ENCODE data around the gene SHOC2.

SHOC2 gene

DNA sequence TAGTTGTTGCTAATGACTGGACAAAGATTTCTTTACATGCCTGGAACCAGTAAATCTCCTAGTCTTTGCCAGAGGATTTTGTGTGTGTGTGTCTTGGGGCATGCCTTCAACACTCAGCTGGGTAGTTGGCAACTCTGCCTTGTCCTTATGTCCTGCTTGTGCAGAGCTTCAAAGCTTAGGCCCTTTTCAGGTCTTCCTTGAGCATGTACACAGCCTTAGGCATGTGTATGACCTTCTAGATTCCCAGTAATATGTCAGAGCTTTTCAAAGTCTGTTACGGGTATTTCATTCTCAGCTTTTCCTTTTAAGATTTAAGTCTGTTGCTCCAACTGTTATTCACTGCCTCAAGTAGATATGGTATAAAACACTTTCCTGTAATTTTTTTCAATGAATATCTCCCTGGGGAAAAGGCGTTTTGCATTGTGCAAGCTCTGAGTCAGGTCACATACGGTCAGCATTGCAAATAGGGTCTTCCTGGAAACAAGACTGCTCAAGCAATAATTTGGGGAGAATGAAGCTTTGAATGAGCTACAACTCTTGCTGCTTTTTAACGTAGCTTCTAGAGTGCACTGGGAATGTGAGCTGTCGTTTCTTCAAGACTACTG is 25.5 kb downstream of the SHOC2 start:
- no peak for ATAC-seq (replicated peaks)
- Mint-ChIP-seq H3K27me3 (no peaks in the 10 kb centered on the region), H3K4me3 (no peak overlapping the region), H3K4me1 (ENCODE audit: low read depth in 2 of 2) (peaks cover 32 to 56% of the 10 kb centered on the region in 2 donors), H3K36me3 (ENCODE audit: insufficient read depth) (peaks cover 26% of the 10 kb centered on the region), H3K9me3 (peaks cover 0 to 4% of the 10 kb centered on the region in 2 donors), H3K27ac (no peak overlapping the region)
- no peak for DNase-seq

DNA sequence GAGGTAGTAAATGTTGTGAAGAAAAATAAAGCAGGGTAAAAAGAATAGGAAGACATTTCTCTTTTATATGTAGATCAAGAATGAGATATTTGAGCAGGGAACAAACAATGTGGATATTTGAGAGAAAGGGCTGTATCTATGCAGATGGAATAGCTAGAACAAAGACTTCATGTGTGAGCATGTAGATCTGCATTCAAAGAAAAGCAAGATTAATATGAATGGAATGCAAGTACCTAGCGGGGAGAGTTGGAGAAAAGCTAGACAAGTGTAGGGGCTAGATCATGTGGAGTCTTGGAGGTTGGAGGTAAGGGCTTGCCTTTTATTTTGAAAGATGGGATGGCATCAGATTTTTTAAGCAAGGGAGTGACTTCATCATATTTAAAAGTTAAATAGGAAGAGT is 27.1 kb downstream of the SHOC2 start:
- no peak for ATAC-seq (replicated peaks)
- peaks cover 0 to 4% of the 10 kb centered on the region in 2 donors for H3K9me3 Mint-ChIP-seq
- DNase-seq = no peak
- no peak overlapping the region for H3K27ac Mint-ChIP-seq
- H3K4me1 Mint-ChIP-seq (ENCODE audit: low read depth in 2 of 2) = peaks cover 29 to 62% of the 10 kb centered on the region in 2 donors
- no peak overlapping the region for H3K4me3 Mint-ChIP-seq
- H3K27me3 Mint-ChIP-seq = no peaks in the 10 kb centered on the region
- H3K36me3 Mint-ChIP-seq (ENCODE audit: insufficient read depth) = peaks cover 20% of the 10 kb centered on the region

DNA sequence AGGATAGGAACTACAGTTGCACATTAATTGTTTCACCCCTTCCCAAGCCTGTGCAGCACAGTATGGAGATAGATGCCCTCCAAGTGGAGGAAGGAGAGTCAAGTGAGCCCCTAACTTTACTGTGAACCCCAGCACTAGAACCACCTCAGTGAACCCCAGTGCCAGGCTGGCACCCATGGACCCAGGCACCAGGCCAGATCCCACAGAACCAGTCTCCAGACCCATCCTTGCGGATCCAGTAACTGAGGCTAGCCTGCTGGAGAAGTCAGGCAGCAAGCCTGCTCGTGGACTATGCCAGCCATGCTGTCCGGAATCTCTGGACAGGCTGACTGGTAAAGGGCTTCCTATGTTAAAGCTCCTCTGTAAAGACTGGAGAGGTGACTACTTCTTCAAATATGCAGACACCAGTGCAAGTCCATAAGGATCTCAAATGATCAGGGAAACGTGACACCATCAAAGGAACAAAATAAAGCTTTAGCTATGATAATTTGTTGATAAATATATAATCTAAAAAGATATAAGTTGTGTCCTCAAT is 27.7 kb downstream of the SHOC2 start:
- H3K9me3 Mint-ChIP-seq = peaks cover 0 to 4% of the 10 kb centered on the region in 2 donors
- no peak for ATAC-seq (replicated peaks)
- H3K27me3 Mint-ChIP-seq = no peaks in the 10 kb centered on the region
- H3K4me1 Mint-ChIP-seq (ENCODE audit: low read depth in 2 of 2) = peaks cover 30 to 63% of the 10 kb centered on the region in 2 donors
- no peak for DNase-seq
- no peak overlapping the region for H3K4me3 Mint-ChIP-seq
- peaks cover 23% of the 10 kb centered on the region for H3K36me3 Mint-ChIP-seq (ENCODE audit: insufficient read depth)
- peak overlapping the region in 1 of 2 donors; percentile 14 for H3K27ac Mint-ChIP-seq

DNA sequence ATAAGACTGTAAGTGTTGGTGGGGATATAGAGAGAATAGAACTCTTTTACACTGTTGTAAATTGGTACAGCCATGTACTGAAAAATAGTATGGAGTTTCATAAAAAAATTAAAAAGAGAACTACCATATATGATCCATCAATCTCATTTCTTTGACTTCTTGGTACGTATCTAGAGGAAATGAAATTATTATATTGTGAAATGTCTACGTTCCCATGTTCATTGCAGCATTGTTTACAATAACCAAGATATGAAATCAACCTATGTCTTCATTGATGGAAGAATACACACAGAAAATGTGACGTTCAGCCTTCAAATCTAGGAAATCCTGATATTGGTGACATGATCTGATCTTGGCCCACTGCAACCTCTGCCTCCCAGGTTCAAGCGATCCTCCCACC is 32.0 kb downstream of the SHOC2 start:
- ATAC-seq (replicated peaks) (no peak), DNase-seq (no peak)
- H3K27ac Mint-ChIP-seq = no peak overlapping the region
- no peaks in the 10 kb centered on the region for H3K27me3 Mint-ChIP-seq
- H3K4me1 Mint-ChIP-seq (ENCODE audit: low read depth in 2 of 2) = peaks cover 32 to 57% of the 10 kb centered on the region in 2 donors
- no peak overlapping the region for H3K4me3 Mint-ChIP-seq
- peaks cover 21% of the 10 kb centered on the region for H3K36me3 Mint-ChIP-seq (ENCODE audit: insufficient read depth)
- no peaks in the 10 kb centered on the region for H3K9me3 Mint-ChIP-seq

DNA sequence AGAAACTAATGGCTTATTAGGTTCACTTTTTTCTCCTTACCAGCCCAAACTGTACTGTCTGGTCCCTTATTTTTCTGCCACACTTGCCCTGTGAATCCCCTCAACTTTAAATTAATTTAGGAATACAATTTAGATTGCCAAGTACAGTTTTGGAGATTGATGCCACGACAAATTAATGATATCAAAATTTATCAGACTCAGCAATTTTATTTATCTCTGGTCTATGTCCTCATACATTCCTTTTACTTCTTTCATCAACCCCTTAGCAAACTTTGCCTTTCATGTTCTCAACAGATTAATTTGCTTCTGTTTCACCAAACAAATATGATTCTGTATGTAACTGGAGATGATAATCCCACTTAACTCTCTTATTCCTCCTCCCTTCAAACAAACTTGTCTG is 38.2 kb downstream of the SHOC2 start:
- Mint-ChIP-seq H3K9me3 (no peaks in the 10 kb centered on the region), H3K4me3 (no peak overlapping the region), H3K27me3 (no peaks in the 10 kb centered on the region), H3K27ac (no peak overlapping the region), H3K4me1 (ENCODE audit: low read depth in 2 of 2) (peaks cover 22 to 69% of the 10 kb centered on the region in 2 donors), H3K36me3 (ENCODE audit: insufficient read depth) (peaks cover 5% of the 10 kb centered on the region)
- ATAC-seq (replicated peaks) = no peak
- DNase-seq = no peak

DNA sequence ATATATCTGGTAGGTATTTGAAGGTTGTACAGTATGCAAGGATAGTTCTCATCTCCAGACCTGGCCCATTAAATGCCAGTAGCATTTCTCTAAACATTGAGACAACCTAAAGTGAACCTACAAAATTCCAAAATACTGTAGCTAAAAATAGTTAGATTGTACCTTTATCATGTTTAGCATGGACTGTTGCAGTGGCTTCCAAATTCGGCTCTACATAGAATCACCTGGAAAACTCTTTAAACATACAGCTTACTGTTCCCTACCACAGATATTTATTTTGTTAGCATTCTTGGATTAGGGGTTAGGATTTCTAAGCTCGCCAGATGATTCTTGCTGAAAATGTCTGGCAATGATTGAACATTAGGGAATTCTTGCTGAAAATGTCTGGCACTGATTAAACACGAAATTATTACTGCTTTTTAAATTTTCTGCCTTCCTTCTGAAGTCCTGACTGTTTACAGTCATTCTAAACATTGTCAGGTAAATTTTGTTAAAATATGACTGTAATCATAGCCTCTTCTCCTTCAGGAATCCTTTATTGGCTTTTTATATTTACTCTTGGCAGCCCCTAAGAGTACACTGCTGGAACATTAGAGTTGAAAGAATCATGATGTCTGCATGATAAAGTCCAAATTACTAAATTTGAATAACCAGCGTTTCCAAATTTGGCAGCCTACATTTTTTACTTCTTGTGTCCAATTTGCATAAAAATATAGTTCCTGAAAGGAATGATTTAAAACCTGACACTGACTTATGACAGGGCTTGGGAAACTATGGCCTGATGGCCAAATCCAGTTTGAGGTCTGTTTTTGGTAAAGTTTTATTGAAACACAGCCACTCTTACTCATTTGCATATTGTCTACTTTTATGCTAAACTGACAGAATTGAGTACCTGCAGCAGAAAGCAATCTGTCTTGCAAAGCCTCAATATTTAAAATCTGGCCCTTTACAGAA is 40.3 kb downstream of the SHOC2 start:
- Mint-ChIP-seq H3K4me3 (no peak overlapping the region), H3K36me3 (ENCODE audit: insufficient read depth) (peaks cover 5% of the 10 kb centered on the region), H3K9me3 (no peaks in the 10 kb centered on the region), H3K27me3 (no peaks in the 10 kb centered on the region), H3K4me1 (ENCODE audit: low read depth in 2 of 2) (peaks cover 30 to 76% of the 10 kb centered on the region in 2 donors), H3K27ac (no peak overlapping the region)
- ATAC-seq (replicated peaks) = no peak
- no peak for DNase-seq

DNA sequence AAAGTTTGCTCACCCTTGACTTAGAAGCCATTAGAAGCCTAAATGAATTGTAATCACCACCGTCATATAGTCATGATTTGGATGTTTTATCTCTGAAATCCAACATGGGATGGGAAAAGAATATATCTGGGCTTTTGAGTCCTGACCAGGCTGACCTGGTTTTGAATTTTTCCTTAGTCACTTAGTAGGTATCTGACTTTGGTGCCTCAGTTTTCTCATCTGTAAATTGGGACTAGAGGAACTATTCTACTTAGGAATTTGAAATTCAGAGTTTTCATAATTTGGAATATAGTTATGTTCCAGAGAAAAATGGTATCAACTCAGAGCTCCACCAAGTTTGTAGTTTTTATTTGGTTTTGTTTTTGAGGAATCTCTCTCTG is 40.9 kb downstream of the SHOC2 start:
- no peak overlapping the region for H3K4me3 Mint-ChIP-seq
- no peaks in the 10 kb centered on the region for H3K9me3 Mint-ChIP-seq
- H3K36me3 Mint-ChIP-seq (ENCODE audit: insufficient read depth) = peaks cover 5% of the 10 kb centered on the region
- H3K4me1 Mint-ChIP-seq (ENCODE audit: low read depth in 2 of 2) = peaks cover 24 to 76% of the 10 kb centered on the region in 2 donors
- DNase-seq = no peak
- H3K27ac Mint-ChIP-seq = no peak overlapping the region
- ATAC-seq (replicated peaks) = no peak
- H3K27me3 Mint-ChIP-seq = no peaks in the 10 kb centered on the region

DNA sequence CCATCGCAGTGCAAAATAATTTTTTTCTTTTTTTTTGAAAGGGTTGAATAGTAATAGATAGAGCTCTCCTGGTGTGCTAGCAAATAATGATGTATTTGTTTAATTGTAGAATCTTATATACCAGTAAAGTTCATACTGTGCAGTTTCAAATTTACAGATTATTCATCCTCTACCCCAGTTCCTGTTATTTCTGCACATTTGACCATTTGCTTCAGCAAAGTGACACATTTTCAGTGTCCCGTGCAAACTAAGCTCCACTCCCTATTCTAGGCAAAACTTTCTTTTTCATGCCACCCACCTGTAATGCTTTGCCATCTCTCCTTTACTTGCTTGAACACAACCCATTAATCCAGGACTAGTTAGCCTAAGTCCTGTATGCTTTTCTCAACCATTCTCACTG is 43.0 kb downstream of the SHOC2 start:
- no peak overlapping the region for H3K27ac Mint-ChIP-seq
- no peaks in the 10 kb centered on the region for H3K9me3 Mint-ChIP-seq
- no peaks in the 10 kb centered on the region for H3K27me3 Mint-ChIP-seq
- H3K4me3 Mint-ChIP-seq = peak overlapping the region in 1 of 2 donors; percentile 7
- peaks cover 11% of the 10 kb centered on the region for H3K36me3 Mint-ChIP-seq (ENCODE audit: insufficient read depth)
- H3K4me1 Mint-ChIP-seq (ENCODE audit: low read depth in 2 of 2) = peaks cover 21 to 66% of the 10 kb centered on the region in 2 donors
- DNase-seq (no peak), ATAC-seq (replicated peaks) (no peak)

DNA sequence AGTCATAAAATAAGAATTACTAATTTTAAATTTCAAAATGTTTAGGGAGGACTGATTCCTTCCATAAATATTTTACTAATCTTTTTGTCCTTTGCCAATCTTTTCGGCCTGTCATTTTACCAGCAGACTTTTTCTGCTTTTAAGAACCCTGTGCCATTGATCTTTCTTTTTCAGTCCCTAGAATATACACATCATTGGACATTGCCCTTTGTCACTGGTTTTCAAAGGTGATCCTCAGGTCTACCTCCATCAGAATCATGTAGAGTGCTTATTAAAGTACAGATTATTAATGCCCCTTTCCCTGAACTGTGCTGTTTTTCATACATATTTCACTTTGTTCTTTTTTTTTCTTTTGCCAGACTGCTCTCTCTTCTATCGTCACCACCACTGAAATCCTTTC is 43.8 kb downstream of the SHOC2 start:
- Mint-ChIP-seq H3K9me3 (no peaks in the 10 kb centered on the region), H3K4me1 (ENCODE audit: low read depth in 2 of 2) (peaks cover 20 to 59% of the 10 kb centered on the region in 2 donors), H3K27ac (no peak overlapping the region), H3K27me3 (no peaks in the 10 kb centered on the region), H3K36me3 (ENCODE audit: insufficient read depth) (peaks cover 8% of the 10 kb centered on the region), H3K4me3 (peak overlapping the region; percentile 10 to 16)
- ATAC-seq (replicated peaks) (no peak), DNase-seq (no peak)

DNA sequence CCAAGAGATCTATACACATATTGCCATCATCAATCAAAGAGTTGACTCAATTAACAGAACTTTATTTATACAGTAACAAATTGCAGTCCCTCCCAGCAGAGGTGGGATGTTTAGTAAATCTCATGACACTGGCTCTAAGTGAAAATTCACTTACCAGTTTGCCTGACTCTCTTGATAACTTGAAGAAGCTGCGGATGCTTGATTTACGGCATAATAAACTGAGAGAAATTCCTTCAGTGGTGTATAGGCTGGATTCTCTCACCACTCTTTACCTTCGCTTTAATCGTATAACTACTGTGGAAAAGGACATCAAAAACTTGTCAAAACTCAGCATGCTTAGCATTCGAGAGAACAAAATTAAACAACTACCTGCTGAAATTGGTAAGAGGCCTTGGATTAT is 45.3 kb downstream of the SHOC2 start:
- Mint-ChIP-seq H3K4me3 (no peak overlapping the region), H3K27ac (peak overlapping the region in 1 of 2 donors; percentile 6), H3K9me3 (no peaks in the 10 kb centered on the region), H3K27me3 (no peaks in the 10 kb centered on the region), H3K4me1 (ENCODE audit: low read depth in 2 of 2) (peaks cover 21 to 51% of the 10 kb centered on the region in 2 donors), H3K36me3 (ENCODE audit: insufficient read depth) (peaks cover 6% of the 10 kb centered on the region)
- ATAC-seq (replicated peaks) (no peak), DNase-seq (no peak)

DNA sequence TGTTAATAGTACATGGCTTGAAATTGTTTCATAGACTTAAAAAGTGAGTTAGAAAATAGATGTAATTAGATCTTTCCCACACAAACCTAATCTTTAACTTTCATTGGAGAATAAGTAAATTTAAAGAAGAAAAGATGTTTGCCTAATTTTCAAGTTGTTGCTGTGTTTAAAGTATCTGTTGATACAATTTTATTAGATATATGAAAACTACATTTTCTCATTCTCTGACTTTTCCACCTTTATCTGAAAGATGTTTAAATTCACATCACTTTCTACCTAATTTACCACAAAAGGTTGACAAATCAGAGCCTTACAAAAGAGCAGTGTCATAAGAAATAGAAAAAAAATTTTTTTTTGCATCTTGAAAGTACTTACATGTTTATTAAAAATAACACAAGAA is 45.8 kb downstream of the SHOC2 start:
- Mint-ChIP-seq H3K27ac (no peak overlapping the region), H3K4me3 (no peak overlapping the region), H3K27me3 (no peaks in the 10 kb centered on the region), H3K9me3 (no peaks in the 10 kb centered on the region), H3K4me1 (ENCODE audit: low read depth in 2 of 2) (peaks cover 24 to 54% of the 10 kb centered on the region in 2 donors), H3K36me3 (ENCODE audit: insufficient read depth) (peaks cover 6% of the 10 kb centered on the region)
- DNase-seq = no peak
- ATAC-seq (replicated peaks) = no peak

DNA sequence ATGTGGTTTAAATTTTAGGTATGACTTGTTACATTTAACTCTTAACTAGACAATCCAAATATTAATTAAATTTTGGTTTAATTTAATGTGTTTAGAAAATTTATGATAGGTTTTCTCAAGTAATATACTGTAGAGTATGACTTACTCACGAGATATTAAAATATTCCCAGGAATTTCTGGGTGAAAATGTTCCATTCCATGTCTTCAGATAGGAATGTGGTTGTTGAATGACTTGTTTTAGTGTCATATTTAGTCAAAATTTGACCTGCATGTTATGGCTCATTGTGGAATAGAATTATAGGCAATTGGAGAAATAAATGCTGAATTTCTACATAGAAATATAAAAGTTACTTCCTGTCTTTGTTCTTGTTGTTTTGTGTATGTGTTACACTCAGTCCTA is 46.7 kb downstream of the SHOC2 start:
- DNase-seq (no peak), ATAC-seq (replicated peaks) (no peak)
- Mint-ChIP-seq H3K27me3 (no peaks in the 10 kb centered on the region), H3K36me3 (ENCODE audit: insufficient read depth) (peaks cover 6% of the 10 kb centered on the region), H3K4me1 (ENCODE audit: low read depth in 2 of 2) (peaks cover 33 to 56% of the 10 kb centered on the region in 2 donors), H3K4me3 (no peak overlapping the region), H3K9me3 (no peaks in the 10 kb centered on the region), H3K27ac (no peak overlapping the region)

DNA sequence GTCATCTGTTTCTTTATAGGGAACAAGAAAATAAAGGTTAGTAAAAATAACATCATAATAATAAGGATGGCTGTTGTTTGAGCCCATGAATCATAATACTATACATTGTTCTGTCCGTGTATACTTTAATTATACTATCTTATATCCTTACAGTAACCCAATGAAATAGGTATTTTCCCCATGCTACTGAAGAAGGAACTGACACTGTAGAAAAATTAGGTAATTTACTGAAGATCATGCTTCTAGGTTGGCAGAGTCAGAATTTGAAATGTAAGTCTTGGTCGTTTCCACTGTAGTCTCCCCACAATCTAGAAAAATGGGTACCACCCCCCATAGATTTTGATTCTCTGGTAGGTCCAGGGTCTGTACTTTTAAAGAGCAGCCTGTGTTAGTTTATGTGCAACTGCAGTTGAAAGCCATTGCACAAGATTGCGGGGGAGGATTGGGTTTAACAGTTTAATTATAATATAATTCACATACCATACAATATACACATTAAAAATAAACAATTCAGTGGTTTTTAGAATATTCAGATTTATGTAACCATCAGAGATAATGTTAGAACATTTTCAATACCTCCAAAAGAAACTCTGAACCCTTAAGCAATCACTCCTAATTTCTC is 47.7 kb downstream of the SHOC2 start:
- H3K4me3 Mint-ChIP-seq = no peak overlapping the region
- H3K27me3 Mint-ChIP-seq = no peaks in the 10 kb centered on the region
- DNase-seq = no peak
- peaks cover 6% of the 10 kb centered on the region for H3K36me3 Mint-ChIP-seq (ENCODE audit: insufficient read depth)
- peaks cover 36 to 54% of the 10 kb centered on the region in 2 donors for H3K4me1 Mint-ChIP-seq (ENCODE audit: low read depth in 2 of 2)
- no peaks in the 10 kb centered on the region for H3K9me3 Mint-ChIP-seq
- peak overlapping the region in 1 of 2 donors; percentile 29 for H3K27ac Mint-ChIP-seq
- ATAC-seq (replicated peaks) = no peak
